ENCODE measurements around the gene CCL13.

CCL13 gene

GRCh38 chr17:34386343-34386696 lies 30.0 kb downstream of the CCL13 start:
- DNase-seq: no peak

- DNase-seq: no peak
These were observed 30.6 kb downstream of the CCL13 start for GRCh38 chr17:34386697-34387550.

GRCh38 chr17:34387566-34387965 lies 31.3 kb downstream of the CCL13 start:
- no peak for DNase-seq

- no peak for DNase-seq
These were observed 33.0 kb downstream of the CCL13 start for GRCh38 chr17:34389126-34389750.

- DNase-seq: no peak
These were observed 34.4 kb downstream of the CCL13 start for GRCh38 chr17:34390649-34391048.

- no peak for DNase-seq
These were observed 35.0 kb downstream of the CCL13 start for GRCh38 chr17:34391241-34391640.

GRCh38 chr17:34393401-34393800 lies 37.1 kb downstream of the CCL13 start:
- no peak for DNase-seq

GRCh38 chr17:34397265-34397664 lies 41.0 kb downstream of the CCL13 start:
- DNase-seq: no peak

GRCh38 chr17:34398990-34399389 lies 42.7 kb downstream of the CCL13 start:
- DNase-seq: no peak

GRCh38 chr17:34399725-34400124 lies 43.4 kb downstream of the CCL13 start:
- DNase-seq: no peak

GRCh38 chr17:34400301-34400931 lies 44.1 kb downstream of the CCL13 start:
- no peak for DNase-seq

GRCh38 chr17:34401165-34401564 lies 44.9 kb downstream of the CCL13 start:
- DNase-seq: no peak

GRCh38 chr17:34403006-34403405 lies 46.7 kb downstream of the CCL13 start:
- no peak for DNase-seq

- DNase-seq: no peak
These were observed 49.9 kb downstream of the CCL13 start for GRCh38 chr17:34406226-34406625.
